Endothelial cell of umbilical vein (primary cell): ENCODE measurements around the gene RNF32. TPM values are rescaled to one million over a fixed set of nuclear protein-coding genes. Genes with fewer than 3 reads are reported as not detected.

Source experiments
- BruUV-seq: library from RNA; stranded (reverse); fragments of 400-500 nt; replicated peaks from 2 replicates; lab custom pipeline; 2021; lab: Mats Ljungman, UMichigan
- CTCF ChIA-PET: fragments of 300-600, 350-600 bp; sonication (Branson Sonifier 250); formaldehyde crosslinking; loops from one replicate; lab custom pipeline; 2021; ENCODE audit warnings: antibody characterized with exemption, inconsistent platforms; lab: Charles Lee
- POLR2A ChIA-PET: fragments of 300-600, 350-600 bp; sonication (Branson Sonifier 250); formaldehyde crosslinking; loops from one replicate; lab custom pipeline; 2021; ENCODE audit warnings: antibody characterized with exemption, inconsistent platforms; lab: Charles Lee
- DNase-seq: peaks from one replicate; pipeline ENCODE4 v3.0.0-alpha.2; 2011; ENCODE audit warnings: low read depth, low spot score
- FAIRE-seq: peaks from 2 replicates; lab custom pipeline; 2011; peaks lifted over from hg19 to GRCh38; lab: Jason Lieb, UNC
- H2AFZ ChIP-seq: 2 replicates; pipeline ENCODE4 v1.6.0; 2012; ENCODE audit warnings: low read depth, low read length, control low read depth, inconsistent platforms
- H3K27ac ChIP-seq: 2 replicates; pipeline ENCODE4 v1.5.1; 2011; ENCODE audit warnings: low read depth, mild to moderate bottlenecking, control low read depth, low read length, moderate library complexity; ENCODE audit not compliant: insufficient read depth
- H3K27me3 ChIP-seq, 2 experiments: 2 replicates each; pipeline versions ENCODE4 v1.6.0 to v1.6.1; 2011; ENCODE audit warnings: low read length in 2 of 2, mixed read lengths in 1 of 2; ENCODE audit not compliant: control insufficient read depth in 2 of 2, insufficient read depth in 2 of 2
- H3K36me3 ChIP-seq, 2 experiments: 2 replicates in 1 of 2; 3 replicates in 1 of 2; pipeline ENCODE4 v1.5.1; 2011; ENCODE audit warnings: low read length in 2 of 2, mild to moderate bottlenecking in 1 of 2, moderate library complexity in 1 of 2; ENCODE audit not compliant: control insufficient read depth in 2 of 2, insufficient read depth in 2 of 2; ENCODE audit errors: extremely low read depth in 1 of 2
- H3K4me1 ChIP-seq: 3 replicates; pipeline ENCODE4 v1.5.1; 2011; ENCODE audit warnings: mild to moderate bottlenecking, low read length; ENCODE audit not compliant: control insufficient read depth, insufficient read depth; ENCODE audit errors: extremely low read depth
- H3K4me2 ChIP-seq: 2 replicates; pipeline ENCODE4 v1.6.1; 2011; ENCODE audit warnings: low read length, control low read depth, mixed read lengths; ENCODE audit not compliant: insufficient read depth
- H3K4me3 ChIP-seq, 3 experiments: fragments of 200-600 bp in 1 of 3; sonication (generic), shearing (Covaris generic) in 1 of 3; replicated peaks in 1 of 3; 2 replicates each; pipeline ENCODE4 v1.5.1; 2011 to 2016; ENCODE audit warnings: control low read depth in 3 of 3, low read length in 3 of 3, mild to moderate bottlenecking in 2 of 3, inconsistent platforms in 1 of 3, low read depth in 1 of 3, moderate library complexity in 1 of 3; ENCODE audit not compliant: insufficient read depth in 1 of 3
- H3K79me2 ChIP-seq: 2 replicates; pipeline ENCODE4 v1.6.0; 2012; ENCODE audit warnings: low read length, inconsistent platforms; ENCODE audit not compliant: control insufficient read depth, insufficient read depth
- H3K9ac ChIP-seq: replicated peaks from 2 replicates; pipeline ENCODE3; 2011; ENCODE audit warnings: low read length, control low read depth; ENCODE audit not compliant: insufficient read depth; ENCODE audit errors: extremely low read depth
- H3K9me1 ChIP-seq: replicated peaks from 3 replicates; pipeline ENCODE4 v1.6.0; 2011; ENCODE audit warnings: mild to moderate bottlenecking, low read length; ENCODE audit not compliant: control insufficient read depth, insufficient read depth; ENCODE audit errors: extremely low read depth
- H3K9me3 ChIP-seq: replicated peaks from 2 replicates; pipeline ENCODE4 v1.5.1; 2012; ENCODE audit warnings: low read length, inconsistent platforms; ENCODE audit not compliant: control insufficient read depth, insufficient read depth
- H4K20me1 ChIP-seq: replicated peaks from 2 replicates; pipeline ENCODE3; 2011; ENCODE audit warnings: mild to moderate bottlenecking, low read length; ENCODE audit not compliant: control insufficient read depth, insufficient read depth; ENCODE audit errors: extremely low read depth
- EZH2 ChIP-seq: IDR thresholded peaks from 2 replicates; pipeline ENCODE4 v1.6.1; 2012; ENCODE audit warnings: borderline replicate concordance, low read depth, mild to moderate bottlenecking, moderate library complexity, low read length, inconsistent platforms; ENCODE audit not compliant: severe bottlenecking
- FOS ChIP-seq: IDR thresholded peaks from 2 replicates; pipeline ENCODE4 v1.6.1; 2011; ENCODE audit warnings: mild to moderate bottlenecking, low read length, moderate library complexity, borderline replicate concordance; ENCODE audit not compliant: insufficient read depth
- GATA2 ChIP-seq: IDR thresholded peaks from 2 replicates; pipeline ENCODE4 v1.7.0; 2011; ENCODE audit warnings: low read depth, mild to moderate bottlenecking, moderate library complexity, mixed read lengths, low read length; ENCODE audit not compliant: insufficient read length, insufficient read depth
- JUN ChIP-seq: IDR thresholded peaks from 2 replicates; pipeline ENCODE4 v1.6.1; 2011; ENCODE audit warnings: borderline replicate concordance, low read depth; ENCODE audit not compliant: insufficient read length, insufficient read depth
- MYC ChIP-seq: IDR thresholded peaks from one replicate; pipeline ENCODE4 v1.6.1; 2011; ENCODE audit warnings: mild to moderate bottlenecking, low read depth, low read length
- POLR2A ChIP-seq: IDR thresholded peaks from 2 replicates; pipeline ENCODE4 v1.6.1; 2012; ENCODE audit warnings: low read depth, mild to moderate bottlenecking, control low read depth, low read length
- POLR2AphosphoS5 ChIP-seq: IDR thresholded peaks from 2 replicates; pipeline ENCODE4 v1.6.1; 2012; ENCODE audit warnings: low read depth, mild to moderate bottlenecking, control low read depth, low read length, moderate library complexity; ENCODE audit not compliant: insufficient read depth
- dilution Hi-C: fragments of 300-500 bp; cut with MboI; formaldehyde crosslinking; loops from one replicate; pipeline ENCODE4 v1.15.0; 2019; ENCODE audit warnings: low sequenced_read_pairs; ENCODE audit not compliant: extremely low pct_ligation_motif_present
- intact Hi-C: fragments of 100-400 bp; cut with micrococcal nuclease; formaldehyde crosslinking; loops from one replicate; pipeline ENCODE4 v1.10.0; 2022
- polyA plus RNA-seq, 4 experiments: library from polyadenylated mRNA; depleted of rRNA in 3 of 4; stranded (reverse) in 3 of 4; unstranded in 1 of 4; fragments of >200 nt; gene quantifications; 2 replicates each; pipeline versions ENCODE4 v1.2.1 to v1.2.3, GENCODE V29; 2011 to 2012; ENCODE audit warnings: missing spikeins in 1 of 4
- total RNA-seq: library from RNA; stranded (reverse); gene quantifications from 2 replicates; pipeline ENCODE4 v1.2.3, GENCODE V29; 2021
- TF ChIP-seq, protein P1 (sequence below): IDR thresholded peaks from 2 replicates; pipeline ENCODE4 v1.6.1; 2011; ENCODE audit not compliant: insufficient read depth, insufficient read length
- TF ChIP-seq, protein P2 (sequence below), 2 donors: IDR thresholded peaks; 1 replicate in 1 of 2; 2 replicates in 1 of 2; pipeline ENCODE4 v1.5.1; 2011; ENCODE audit warnings: low read length in 2 of 2, mild to moderate bottlenecking in 2 of 2, moderate library complexity in 2 of 2, control low read depth in 1 of 2, inconsistent platforms in 1 of 2, low read depth in 1 of 2; ENCODE audit not compliant: insufficient read depth in 1 of 2; ENCODE audit errors: extremely low read depth in 1 of 2

Gene RNF32
- total and polyA plus RNA-seq, 2 donors (not counting 3 experiments of a cell fraction or from before 2014, with no cell fraction given), result 0.14 TPM; not detected in 1

DNA sequence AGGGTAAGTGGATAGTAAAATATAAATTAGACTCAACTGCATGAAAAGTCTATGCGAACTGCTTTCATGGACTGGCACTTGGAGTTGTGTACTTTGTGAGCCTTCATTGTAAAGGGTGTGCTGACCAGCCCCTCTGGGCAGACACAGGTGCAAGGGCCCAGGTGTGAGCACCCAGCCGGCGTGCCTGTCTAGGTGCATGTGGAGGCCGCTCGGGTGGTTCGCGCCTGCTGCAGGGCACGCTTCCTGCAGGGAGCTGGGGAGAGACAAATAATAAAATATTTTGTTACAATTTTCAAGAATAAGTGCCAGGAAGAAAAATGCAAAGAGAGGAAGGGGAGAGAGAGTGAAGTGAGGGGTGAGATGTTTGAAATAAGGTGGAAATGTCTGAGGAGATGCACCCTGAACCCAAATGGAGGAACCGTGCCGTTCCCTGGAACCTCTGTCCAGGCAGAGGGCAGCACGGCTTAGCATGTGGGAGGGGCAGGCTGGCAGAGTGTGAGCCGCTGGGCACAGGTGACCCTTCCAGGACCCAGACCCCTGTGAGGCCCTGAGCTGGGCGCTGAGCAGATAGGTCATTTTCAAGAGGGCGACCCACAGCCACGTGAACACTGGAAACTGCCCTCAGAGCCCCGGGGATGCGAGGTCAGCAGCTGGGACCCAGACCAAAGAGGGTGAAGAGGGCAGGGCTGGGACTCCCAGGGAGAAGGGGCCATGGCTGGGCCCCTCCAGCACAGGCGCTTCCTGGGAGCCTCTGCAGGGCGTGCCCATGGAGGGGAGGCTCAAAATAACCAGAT, 28.7 kb downstream of the RNF32 start:
- Histone ChIP-seq H3K4me2 (no peak overlapping the region), H3K4me3 (no peak overlapping the region), H3K36me3 (no peaks in the 10 kb centered on the region), H4K20me1 (no peaks in the 10 kb centered on the region), H3K9ac (no peak overlapping the region), H3K9me3 (no peaks in the 10 kb centered on the region), H3K4me1 (no peaks in the 10 kb centered on the region), H3K27me3 (no peaks in the 10 kb centered on the region), H3K79me2 (no peaks in the 10 kb centered on the region), H2AFZ (no peak overlapping the region), H3K27ac (no peak overlapping the region), H3K9me1 (no peaks in the 10 kb centered on the region)
- POLR2A ChIA-PET, result no interaction called here
- TF ChIP-seq GATA2 (no peak), POLR2AphosphoS5 (no peak), EZH2 (no peak), JUN (no peak), FOS (no peak), POLR2A (no peak), MYC (no peak)
- TF ChIP-seq, protein P1, sequence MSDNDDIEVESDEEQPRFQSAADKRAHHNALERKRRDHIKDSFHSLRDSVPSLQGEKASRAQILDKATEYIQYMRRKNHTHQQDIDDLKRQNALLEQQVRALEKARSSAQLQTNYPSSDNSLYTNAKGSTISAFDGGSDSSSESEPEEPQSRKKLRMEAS, result no peak
- TF ChIP-seq, protein P2, sequence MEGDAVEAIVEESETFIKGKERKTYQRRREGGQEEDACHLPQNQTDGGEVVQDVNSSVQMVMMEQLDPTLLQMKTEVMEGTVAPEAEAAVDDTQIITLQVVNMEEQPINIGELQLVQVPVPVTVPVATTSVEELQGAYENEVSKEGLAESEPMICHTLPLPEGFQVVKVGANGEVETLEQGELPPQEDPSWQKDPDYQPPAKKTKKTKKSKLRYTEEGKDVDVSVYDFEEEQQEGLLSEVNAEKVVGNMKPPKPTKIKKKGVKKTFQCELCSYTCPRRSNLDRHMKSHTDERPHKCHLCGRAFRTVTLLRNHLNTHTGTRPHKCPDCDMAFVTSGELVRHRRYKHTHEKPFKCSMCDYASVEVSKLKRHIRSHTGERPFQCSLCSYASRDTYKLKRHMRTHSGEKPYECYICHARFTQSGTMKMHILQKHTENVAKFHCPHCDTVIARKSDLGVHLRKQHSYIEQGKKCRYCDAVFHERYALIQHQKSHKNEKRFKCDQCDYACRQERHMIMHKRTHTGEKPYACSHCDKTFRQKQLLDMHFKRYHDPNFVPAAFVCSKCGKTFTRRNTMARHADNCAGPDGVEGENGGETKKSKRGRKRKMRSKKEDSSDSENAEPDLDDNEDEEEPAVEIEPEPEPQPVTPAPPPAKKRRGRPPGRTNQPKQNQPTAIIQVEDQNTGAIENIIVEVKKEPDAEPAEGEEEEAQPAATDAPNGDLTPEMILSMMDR (IDR thresholded peaks at IDR 0.05; ENCODE audit: extremely low read depth in 1 of 2, insufficient read depth in 1 of 2, low read depth in 1 of 2, low read length in 2 of 2), result no peak
- FAIRE-seq (no peak), DNase-seq (no peak)
- dilution Hi-C loops (no loop called here), intact Hi-C loops (no loop called here)
- no TSS peak for BruUV-seq
- CTCF ChIA-PET, result no interaction called here
